OCI-LY1 (cell line): ENCODE measurements around the gene PMAIP1.

Source experiments
- H2AFZ ChIP-seq: fragments of 200-600 bp; sonication (generic), shearing (Covaris generic); 2 replicates; pipeline ENCODE4 v1.6.0; 2014; ENCODE audit warnings: antibody characterized with exemption, mild to moderate bottlenecking, low read length
- H3F3A ChIP-seq: fragments of 200-600 bp; sonication (generic), shearing (Covaris generic); 2 replicates; pipeline ENCODE4 v1.6.0; 2014; ENCODE audit warnings: mild to moderate bottlenecking, antibody characterized with exemption, low read length, moderate library complexity; ENCODE audit not compliant: insufficient read depth
- H3K27ac ChIP-seq: fragments of 200-600 bp; sonication (generic); 2 replicates; pipeline ENCODE4 v1.5.1; 2014; ENCODE audit warnings: low read length, mixed run types, mild to moderate bottlenecking, low read depth; ENCODE audit not compliant: poor library complexity, severe bottlenecking
- H3K27me3 ChIP-seq: fragments of 200-600 bp; sonication (generic); 2 replicates; pipeline ENCODE4 v1.6.0; 2014; ENCODE audit warnings: antibody characterized with exemption, mild to moderate bottlenecking, low read length, moderate library complexity; ENCODE audit not compliant: insufficient read depth
- H3K36me3 ChIP-seq: fragments of 200-600 bp; sonication (generic); 2 replicates; pipeline ENCODE4 v1.6.1; 2014; ENCODE audit warnings: mild to moderate bottlenecking, antibody characterized with exemption, low read length, moderate library complexity, mixed read lengths; ENCODE audit not compliant: insufficient read depth
- H3K4me1 ChIP-seq: fragments of 200-600 bp; sonication (generic); 2 replicates; pipeline ENCODE4 v1.5.1; 2014; ENCODE audit warnings: mild to moderate bottlenecking, low read length, moderate library complexity; ENCODE audit not compliant: insufficient read depth, severe bottlenecking
- H3K4me2 ChIP-seq: fragments of 200-600 bp; sonication (generic), shearing (Covaris generic); 2 replicates; pipeline ENCODE4 v1.6.1; 2014; ENCODE audit warnings: low read length
- H3K4me3 ChIP-seq: fragments of 200-600 bp; sonication (generic); 2 replicates; pipeline ENCODE4 v1.5.1; 2014; ENCODE audit warnings: low read length, low read depth, mild to moderate bottlenecking, mixed read lengths; ENCODE audit not compliant: poor library complexity, severe bottlenecking
- H3K79me2 ChIP-seq: fragments of 200-600 bp; shearing (Covaris generic); 2 replicates; pipeline ENCODE4 v1.6.1; 2016; ENCODE audit warnings: mixed run types, low read length, mixed read lengths; ENCODE audit not compliant: insufficient read depth
- H3K9ac ChIP-seq: fragments of 200-600 bp; sonication (generic), shearing (Covaris generic); 2 replicates; pipeline ENCODE4 v1.6.1; 2014; ENCODE audit warnings: mild to moderate bottlenecking, low read length, mixed read lengths
- H3K9me2 ChIP-seq: fragments of 200-600 bp; sonication (generic), shearing (Covaris generic); 2 replicates; pipeline ENCODE4 v1.6.1; 2014; ENCODE audit warnings: low read depth, mild to moderate bottlenecking, low read length, mixed read lengths
- H3K9me3 ChIP-seq: fragments of 200-600 bp; shearing (Covaris generic); 2 replicates; pipeline ENCODE4 v1.6.1; 2014; ENCODE audit warnings: low read length, mixed read lengths
- H4K20me1 ChIP-seq: fragments of 200-600 bp; sonication (generic), shearing (Covaris generic); 2 replicates; pipeline ENCODE4 v1.6.0; 2016; ENCODE audit warnings: mild to moderate bottlenecking, low read length; ENCODE audit not compliant: insufficient read depth
- CTCF ChIP-seq: fragments of 200-600 bp; sonication (generic), shearing (Covaris generic); IDR thresholded peaks from 2 replicates; pipeline ENCODE4 v1.5.1; 2017; ENCODE audit warnings: mild to moderate bottlenecking, antibody characterized with exemption, low read length, moderate library complexity, mixed read lengths
- EZH2 ChIP-seq: fragments of 200-600 bp; sonication (generic), shearing (Covaris generic); IDR thresholded peaks from 2 replicates; pipeline ENCODE4 v1.8.0; 2017; ENCODE audit warnings: borderline replicate concordance, mixed run types, mild to moderate bottlenecking, antibody characterized with exemption, low read length, moderate library complexity, mixed read lengths

The PMAIP1 gene

DNA sequence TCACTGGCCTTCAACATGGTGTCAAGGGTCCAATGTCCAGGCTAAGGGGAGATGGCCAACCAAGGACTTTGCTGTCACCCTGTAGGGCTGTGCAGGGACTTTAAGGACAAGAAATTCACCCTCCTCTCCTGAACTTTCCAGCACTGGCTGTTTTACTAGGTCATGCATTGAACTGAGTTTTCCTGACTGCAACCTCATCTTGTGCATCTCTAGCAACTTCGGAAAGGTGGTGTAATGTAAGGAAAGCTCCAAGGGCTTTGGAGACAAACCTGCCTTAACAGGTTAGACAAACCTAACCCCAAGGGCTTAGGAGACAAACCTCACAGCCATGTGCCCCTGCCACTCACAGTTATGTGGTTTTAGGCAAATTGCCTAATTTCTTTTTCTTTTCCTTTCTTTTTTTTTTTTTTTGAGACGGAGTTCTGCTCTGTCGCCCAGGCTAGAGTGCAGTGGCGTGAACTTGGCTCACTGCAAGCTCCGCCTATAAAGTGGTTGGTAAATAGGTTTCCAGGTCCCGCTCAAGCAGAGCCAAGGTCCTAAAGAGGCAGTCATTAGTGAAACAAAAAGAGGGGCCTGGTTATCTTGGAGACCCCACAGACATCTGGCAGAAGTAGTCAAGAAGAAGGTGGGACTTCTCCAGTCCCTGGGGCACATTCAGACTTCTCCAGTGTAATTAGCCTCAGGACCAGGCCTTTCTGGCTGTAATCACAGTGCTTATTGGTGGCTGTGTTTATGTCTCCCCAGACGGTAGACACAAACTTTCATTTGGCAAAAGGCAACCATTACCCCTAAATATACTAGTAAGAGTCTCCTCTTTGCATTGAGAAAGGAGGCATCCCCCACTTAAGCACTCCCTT is 37.6 kb upstream of the PMAIP1 start:
- H3K4me2 ChIP-seq, result peak overlapping the region; percentile 50; the same call in 1 of the 2 replicates
- H3K9me3 ChIP-seq, result no peaks in the 10 kb centered on the region
- no peaks in the 10 kb centered on the region for H3K9me2 ChIP-seq
- peak overlapping the region; percentile 57 for H3K9ac ChIP-seq
- peak overlapping the region; percentile 23 for H3K4me3 ChIP-seq
- peaks cover 93% of the 10 kb centered on the region for H3K4me1 ChIP-seq
- H3K27me3 ChIP-seq, result no peaks in the 10 kb centered on the region
- 0 out of 2 replicates have a peak, but pooled peaks cover 6% of the 10 kb centered on the region for H3F3A ChIP-seq
- H3K27ac ChIP-seq, result peak overlapping the region; percentile 98
- H3K36me3 ChIP-seq, result no peaks in the 10 kb centered on the region
- no peak overlapping the region for H2AFZ ChIP-seq
- H4K20me1 ChIP-seq, result no peaks in the 10 kb centered on the region
- no peaks in the 10 kb centered on the region for H3K79me2 ChIP-seq
- TF ChIP-seq EZH2 (no peak), CTCF (no peak)

DNA sequence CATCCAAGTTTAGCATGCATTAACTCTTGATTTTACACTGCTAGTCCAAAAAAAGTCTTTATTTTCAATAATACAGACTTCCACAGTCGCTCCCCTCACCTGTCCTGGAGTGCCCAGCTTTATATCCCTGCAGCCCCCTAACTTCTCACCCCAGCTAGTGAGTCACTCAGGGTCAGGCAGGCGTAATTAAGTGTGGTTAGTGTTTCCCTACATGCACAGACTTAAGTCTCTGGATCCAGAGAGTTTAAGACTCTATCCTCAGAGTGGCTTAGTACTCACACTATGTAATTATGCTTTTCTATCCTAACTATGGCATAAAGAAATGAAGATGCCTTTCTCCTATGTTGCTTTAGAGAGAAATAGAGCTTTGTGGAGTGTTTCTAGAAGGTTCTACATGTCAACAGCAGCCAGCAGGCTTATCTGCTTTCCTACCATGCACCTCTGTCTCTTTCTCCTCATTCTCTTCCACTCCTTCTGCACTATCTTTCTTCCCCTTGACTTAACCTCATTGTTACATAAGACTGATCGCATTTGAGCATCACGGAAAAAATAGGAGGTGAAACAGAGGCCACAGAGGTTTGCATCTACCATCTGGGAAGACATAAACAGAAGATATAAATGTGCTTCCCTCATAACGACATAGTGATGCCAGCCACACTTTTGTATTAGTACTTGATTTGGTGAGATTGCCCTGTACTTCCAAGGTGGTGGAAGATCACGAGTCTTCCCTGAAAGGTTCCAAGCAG is 34.4 kb upstream of the PMAIP1 start:
- Histone ChIP-seq H3K9ac (no peak overlapping the region; the same call in 1 of the 2 replicates), H2AFZ (no peak overlapping the region), H3K27ac (peak overlapping the region; percentile 98), H3K4me2 (no peak overlapping the region), H3K9me2 (no peaks in the 10 kb centered on the region), H3K36me3 (no peaks in the 10 kb centered on the region), H3K9me3 (no peaks in the 10 kb centered on the region), H3K4me1 (peaks cover 66% of the 10 kb centered on the region), H3K27me3 (no peaks in the 10 kb centered on the region), H3K4me3 (no peak overlapping the region), H3K79me2 (no peaks in the 10 kb centered on the region), H4K20me1 (no peaks in the 10 kb centered on the region), H3F3A (peaks cover 3% of the 10 kb centered on the region; the same call in 1 of the 2 replicates)
- TF ChIP-seq CTCF (no peak), EZH2 (no peak)

DNA sequence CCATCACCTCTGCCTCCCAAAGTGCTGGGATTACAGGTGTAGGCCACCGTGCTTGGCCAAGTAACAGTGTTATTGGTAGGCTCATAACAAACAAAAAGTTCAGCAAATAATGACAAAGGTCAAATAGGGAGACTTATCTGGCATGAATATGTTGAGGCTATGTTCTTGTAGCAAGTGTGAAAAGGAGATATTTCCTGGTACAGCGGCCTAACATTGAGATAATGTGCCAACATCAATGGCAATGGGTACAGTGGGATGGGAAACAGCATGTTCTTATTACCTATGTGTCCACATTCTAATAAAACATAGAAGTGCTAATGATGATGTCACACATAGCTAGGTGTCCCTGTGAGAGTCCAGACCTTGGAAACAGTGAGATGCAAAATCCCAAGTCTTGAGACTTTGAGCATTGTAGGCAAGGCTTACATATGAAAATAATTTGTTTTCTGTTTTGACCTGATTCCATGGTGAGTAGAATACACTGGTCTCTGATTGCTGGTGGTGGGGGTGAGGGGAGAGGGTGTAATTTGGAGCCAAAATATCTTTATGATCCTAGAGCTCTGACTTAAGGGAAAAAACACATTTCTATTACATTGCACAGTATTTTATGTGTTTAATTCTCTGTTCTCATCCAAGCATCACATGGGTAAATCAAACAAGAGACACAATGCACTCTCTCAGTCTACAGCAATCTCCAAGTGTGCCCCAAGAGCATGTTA is 33.1 kb upstream of the PMAIP1 start:
- TF ChIP-seq EZH2 (no peak), CTCF (no peak)
- H3K79me2 ChIP-seq, result no peaks in the 10 kb centered on the region
- no peak overlapping the region for H3K9ac ChIP-seq
- H3K27ac ChIP-seq, result peak overlapping the region; percentile 53
- H3K36me3 ChIP-seq, result no peaks in the 10 kb centered on the region
- no peak overlapping the region for H3K4me2 ChIP-seq
- H2AFZ ChIP-seq, result no peak overlapping the region
- H3K4me3 ChIP-seq, result no peak overlapping the region
- H3K9me2 ChIP-seq, result no peaks in the 10 kb centered on the region
- H3K4me1 ChIP-seq, result peaks cover 55% of the 10 kb centered on the region
- peaks cover 3% of the 10 kb centered on the region; the same call in 1 of the 2 replicates for H3F3A ChIP-seq
- H3K9me3 ChIP-seq, result no peaks in the 10 kb centered on the region
- no peaks in the 10 kb centered on the region for H3K27me3 ChIP-seq
- H4K20me1 ChIP-seq, result no peaks in the 10 kb centered on the region
